ENCODE measurements around the gene STK17B. TPM values are rescaled to one million over a fixed set of nuclear protein-coding genes. Genes with fewer than 3 reads are reported as not detected.

Gene STK17B
- total RNA-seq, 6 experiments from 2014 or later: 26.7 to 39.8 (median 32.5) TPM

DNA sequence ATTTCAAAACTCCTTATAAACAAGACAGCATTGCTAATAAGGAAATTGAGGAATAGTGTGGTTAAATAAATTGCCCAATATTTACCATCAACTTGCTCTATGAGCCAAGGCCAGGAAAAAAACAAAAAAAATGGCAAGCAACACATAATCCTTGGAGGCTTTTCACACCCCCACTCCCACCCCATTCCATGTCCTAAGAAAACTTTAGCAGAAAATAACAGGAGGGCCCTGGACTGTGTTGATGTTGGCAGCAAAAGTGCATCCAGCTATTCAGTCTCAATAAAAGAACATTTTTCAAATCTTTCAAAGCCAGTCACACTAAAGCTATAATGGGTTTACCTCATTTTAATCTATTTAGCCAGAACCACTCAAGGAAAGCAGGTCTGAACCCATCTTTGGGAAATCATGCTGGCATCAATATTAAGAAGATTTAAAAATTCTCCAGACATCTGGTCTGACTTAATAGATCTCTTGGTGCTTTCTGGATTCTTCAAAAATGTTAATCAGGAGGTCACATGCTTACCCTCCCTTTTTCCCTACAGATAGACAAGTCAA is 34.6 kb upstream of the STK17B start:
- H3K27ac Mint-ChIP-seq: no peak overlapping the region
- H3K4me3 Mint-ChIP-seq: no peak overlapping the region
- peaks cover 12% of the 10 kb centered on the region for H3K4me1 Mint-ChIP-seq (ENCODE audit: low read depth)
- no peaks in the 10 kb centered on the region for H3K9me3 Mint-ChIP-seq
- H3K36me3 Mint-ChIP-seq (ENCODE audit: low read depth): peaks cover 13% of the 10 kb centered on the region
- TF ChIP-seq CTCF (IDR thresholded peaks at IDR 0.05): no peak
- peaks cover 3% of the 10 kb centered on the region; the same call in 1 of the 2 replicates for H3K27me3 Mint-ChIP-seq (ENCODE audit: insufficient read depth)
- DNase-seq: no peak

GRCh38 chr2:196205011-196205766 is 33.8 kb upstream of the STK17B start:
- Mint-ChIP-seq H3K27ac (no peak overlapping the region), H3K4me1 (ENCODE audit: low read depth) (peaks cover 12% of the 10 kb centered on the region), H3K36me3 (ENCODE audit: low read depth) (peaks cover 11% of the 10 kb centered on the region), H3K9me3 (no peaks in the 10 kb centered on the region), H3K27me3 (ENCODE audit: insufficient read depth) (peaks cover 2% of the 10 kb centered on the region; the same call in 1 of the 2 replicates), H3K4me3 (no peak overlapping the region)
- DNase-seq: no peak
- no peak for TF ChIP-seq CTCF (IDR thresholded peaks at IDR 0.05)

DNA sequence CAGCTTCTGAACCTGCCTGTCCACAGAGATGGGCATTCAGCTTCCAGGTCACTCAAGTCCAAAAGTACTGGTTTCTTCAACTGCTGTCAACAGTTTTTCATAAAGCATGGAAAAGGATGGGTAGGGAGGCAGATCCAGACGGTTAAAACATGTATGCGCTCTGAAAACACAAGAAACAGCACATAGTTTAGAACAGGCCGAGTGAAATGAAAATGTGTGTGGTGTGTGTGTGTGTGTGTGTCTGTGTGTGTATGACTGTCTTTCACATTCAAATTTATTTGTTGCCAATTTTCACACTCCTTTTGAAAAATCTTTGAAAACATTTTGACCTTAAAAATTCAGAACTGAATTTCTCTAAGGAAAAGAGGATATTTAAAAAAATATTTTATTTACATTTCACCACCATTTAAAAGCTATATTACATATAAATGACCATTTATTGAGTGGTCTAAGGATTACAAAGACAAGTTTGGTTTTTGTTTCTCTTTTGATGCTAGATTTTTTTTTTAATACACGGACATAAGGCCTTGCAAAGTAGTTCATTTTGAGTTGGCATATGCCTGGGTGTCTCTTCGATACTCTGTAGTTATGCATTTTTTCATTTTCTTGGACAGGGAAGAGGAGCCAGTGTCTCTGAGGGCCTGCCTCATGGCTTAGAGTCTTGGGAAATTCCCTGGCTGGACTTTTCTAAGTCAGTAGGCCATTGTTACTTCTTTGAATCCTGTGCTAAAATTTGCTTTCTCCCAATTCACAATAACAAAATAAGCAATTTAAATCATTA is 30.0 kb upstream of the STK17B start:
- H3K27ac Mint-ChIP-seq: no peak overlapping the region
- H3K4me1 Mint-ChIP-seq (ENCODE audit: low read depth): no peaks in the 10 kb centered on the region
- no peaks in the 10 kb centered on the region for H3K9me3 Mint-ChIP-seq
- H3K36me3 Mint-ChIP-seq (ENCODE audit: low read depth): 0 out of 2 replicates have a peak, but pooled peaks cover 8% of the 10 kb centered on the region
- TF ChIP-seq CTCF (IDR thresholded peaks at IDR 0.05): no peak
- no peak for DNase-seq
- H3K27me3 Mint-ChIP-seq (ENCODE audit: insufficient read depth): no peaks in the 10 kb centered on the region
- H3K4me3 Mint-ChIP-seq: no peak overlapping the region

- H3K27me3 Mint-ChIP-seq (ENCODE audit: insufficient read depth): no peaks in the 10 kb centered on the region
- no peak for DNase-seq
- H3K27ac Mint-ChIP-seq: no peak overlapping the region
- H3K36me3 Mint-ChIP-seq (ENCODE audit: low read depth): 0 out of 2 replicates have a peak, but pooled peaks cover 8% of the 10 kb centered on the region
- H3K4me3 Mint-ChIP-seq: no peak overlapping the region
- peaks cover 8% of the 10 kb centered on the region for H3K4me1 Mint-ChIP-seq (ENCODE audit: low read depth)
- TF ChIP-seq CTCF (IDR thresholded peaks at IDR 0.05): no peak
- H3K9me3 Mint-ChIP-seq: no peaks in the 10 kb centered on the region
Measured at GRCh38 chr2:196200557-196200956, 29.2 kb upstream of the STK17B start.

GRCh38 chr2:196195758-196196157 is 24.4 kb upstream of the STK17B start:
- H3K4me3 Mint-ChIP-seq: no peak overlapping the region
- H3K36me3 Mint-ChIP-seq (ENCODE audit: low read depth): 0 out of 2 replicates have a peak, but pooled peaks cover 4% of the 10 kb centered on the region
- no peak for DNase-seq
- H3K27me3 Mint-ChIP-seq (ENCODE audit: insufficient read depth): no peaks in the 10 kb centered on the region
- no peaks in the 10 kb centered on the region for H3K9me3 Mint-ChIP-seq
- no peak for TF ChIP-seq CTCF (IDR thresholded peaks at IDR 0.05)
- peaks cover 12% of the 10 kb centered on the region for H3K4me1 Mint-ChIP-seq (ENCODE audit: low read depth)
- H3K27ac Mint-ChIP-seq: no peak overlapping the region

All from HFFc6 (cell line).